GM12891 (cell line): ENCODE results near the gene PLA2G2C.

ENCODE experiments used
- PAX5 ChIP-seq: IDR thresholded peaks from 2 replicates; pipeline ENCODE4 v1.6.1; 2011; ENCODE audit warnings: low read length, moderate library complexity, mild to moderate bottlenecking; ENCODE audit not compliant: insufficient read depth, severe bottlenecking
- POLR2A ChIP-seq: IDR thresholded peaks from 2 replicates; pipeline ENCODE4 v1.6.1; 2011; ENCODE audit warnings: low read depth, low read length, control low read depth
- POLR2AphosphoS5 ChIP-seq: IDR thresholded peaks from 2 replicates; pipeline ENCODE4 v1.6.1; 2011; ENCODE audit warnings: low read depth, low read length, control low read depth
- POU2F2 ChIP-seq: IDR thresholded peaks from 2 replicates; pipeline ENCODE4 v1.6.1; 2011; ENCODE audit warnings: low read depth, mild to moderate bottlenecking, control low read depth, low read length, moderate library complexity
- TAF1 ChIP-seq: IDR thresholded peaks from 2 replicates; pipeline ENCODE4 v1.6.1; 2011; ENCODE audit warnings: low read depth, low read length, control low read depth

- no peak for TF ChIP-seq POLR2A
- no peak for TF ChIP-seq TAF1
- no peak for TF ChIP-seq POLR2AphosphoS5
- TF ChIP-seq PAX5, result no peak
- TF ChIP-seq POU2F2, result no peak
Observed at GRCh38 chr1:20174937-20175666, 11.2 kb downstream of the PLA2G2C start.
